ENCODE measurements around the gene OLFM1. TPM values are rescaled to one million over a fixed set of nuclear protein-coding genes. Genes with fewer than 3 reads are reported as not detected.

OLFM1 gene
- total RNA-seq, 1 donor = 0.43 TPM

- no peak overlapping the region for H3K4me3 ChIP-seq (ENCODE audit: low read depth, low read length)
- no peak for TF ChIP-seq CTCF (IDR thresholded peaks at IDR 0.05; ENCODE audit: insufficient read depth, low read depth, low read length)
- DNase-seq (ENCODE audit: low read depth) = no peak
Measured at GRCh38 chr9:135073081-135073740, 14.3 kb upstream of the OLFM1 start.

GRCh38 chr9:135073741-135074305 lies 13.6 kb upstream of the OLFM1 start:
- TF ChIP-seq CTCF (IDR thresholded peaks at IDR 0.05; ENCODE audit: insufficient read depth, low read depth, low read length) = no peak
- H3K4me3 ChIP-seq (ENCODE audit: low read depth, low read length) = no peak overlapping the region
- no peak for DNase-seq (ENCODE audit: low read depth)

- H3K4me3 ChIP-seq (ENCODE audit: low read depth, low read length) = no peak overlapping the region
- DNase-seq (ENCODE audit: low read depth) = no peak
- no peak for TF ChIP-seq CTCF (IDR thresholded peaks at IDR 0.05; ENCODE audit: insufficient read depth, low read depth, low read length)
Measured at GRCh38 chr9:135074354-135075233, 12.9 kb upstream of the OLFM1 start.

- H3K4me3 ChIP-seq (ENCODE audit: low read depth, low read length) = no peak overlapping the region
- TF ChIP-seq CTCF (IDR thresholded peaks at IDR 0.05; ENCODE audit: insufficient read depth, low read depth, low read length) = no peak
- no peak for DNase-seq (ENCODE audit: low read depth)
Measured at GRCh38 chr9:135075234-135076142, 12.0 kb upstream of the OLFM1 start.

GRCh38 chr9:135076143-135076875 lies 11.2 kb upstream of the OLFM1 start:
- DNase-seq (ENCODE audit: low read depth) = no peak
- H3K4me3 ChIP-seq (ENCODE audit: low read depth, low read length) = no peak overlapping the region
- no peak for TF ChIP-seq CTCF (IDR thresholded peaks at IDR 0.05; ENCODE audit: insufficient read depth, low read depth, low read length)
